HepG2 (cell line): ENCODE results near the gene ARIH2. TPM values are rescaled to one million over a fixed set of nuclear protein-coding genes. Genes with fewer than 3 reads are reported as not detected.

Experiments used
- CENPX ChIP-seq: sonication (generic); formaldehyde crosslinking; IDR thresholded peaks from 2 replicates; pipeline ENCODE4 v1.9.0; 2021; ENCODE audit warnings: mild to moderate bottlenecking, missing genetic modification reagents, moderate library complexity
- ERF ChIP-seq: IDR thresholded peaks from 2 replicates; pipeline ENCODE4 v1.6.1; 2018; ENCODE audit warnings: missing biosample characterization, missing genetic modification reagents
- HNF4G ChIP-seq, 2 experiments: sonication (generic) in 1 of 2; formaldehyde crosslinking in 1 of 2; IDR thresholded peaks; 2 replicates each; pipeline versions ENCODE4 v1.4.0 to v1.6.1; 2011 to 2020; ENCODE audit warnings: borderline replicate concordance in 2 of 2, low read depth in 2 of 2, mild to moderate bottlenecking in 2 of 2, low read length in 1 of 2, missing genetic modification reagents in 1 of 2, moderate library complexity in 1 of 2
- IRF2 ChIP-seq: IDR thresholded peaks from 2 replicates; pipeline ENCODE4 v1.6.1; 2018; ENCODE audit warnings: missing genetic modification reagents, missing compliant biosample characterization
- MXI1 ChIP-seq: IDR thresholded peaks from 3 replicates; pipeline ENCODE4 v1.6.1; 2012; ENCODE audit warnings: low read depth, low read length, inconsistent platforms, borderline replicate concordance
- PHF20 ChIP-seq: sonication (generic); formaldehyde crosslinking; IDR thresholded peaks from 2 replicates; pipeline ENCODE4 v1.5.0; 2020; ENCODE audit warnings: mild to moderate bottlenecking, missing genetic modification reagents
- ZBTB40 ChIP-seq, 2 experiments: fragments of 450-650 bp in 1 of 2; sonication (generic) in 1 of 2; formaldehyde crosslinking in 1 of 2; IDR thresholded peaks; 2 replicates each; pipeline versions ENCODE4 v1.6.1 to v1.8.0; 2016 to 2022; ENCODE audit warnings: antibody characterized with exemption in 1 of 2, mild to moderate bottlenecking in 1 of 2, missing genetic modification reagents in 1 of 2
- ZNF703 ChIP-seq: sonication (generic); formaldehyde crosslinking; IDR thresholded peaks from 2 replicates; pipeline ENCODE4 v1.5.1; 2020; ENCODE audit warnings: missing genetic modification reagents, mild to moderate bottlenecking, moderate library complexity, borderline replicate concordance
- ZNF883 ChIP-seq: sonication (generic); formaldehyde crosslinking; IDR thresholded peaks from 2 replicates; pipeline ENCODE4 v1.5.1; 2020; ENCODE audit warnings: mild to moderate bottlenecking, missing genetic modification reagents; ENCODE audit errors: not compliant biosample characterization
- polyA plus RNA-seq, 8 experiments: library from polyadenylated mRNA; depleted of rRNA in 3 of 8; stranded (reverse) in 7 of 8; unstranded in 1 of 8; fragments of >200 nt; fragmentation: Illumina TruSeq in 4 of 8; extraction: Trizol in 4 of 8; gene quantifications; 2 replicates each; pipeline versions ENCODE4 v1.2.1 to v1.2.3, GENCODE V29; 2011 to 2016; ENCODE audit warnings: low read depth in 4 of 8, missing spikeins in 1 of 8, mixed read lengths in 1 of 8; ENCODE audit not compliant: insufficient read depth in 1 of 8
- total RNA-seq, 5 experiments: library from RNA; depleted of rRNA; stranded (reverse); fragments of >200 nt; fragmentation: Illumina TruSeq; extraction: Trizol; gene quantifications; 2 replicates each; pipeline ENCODE4 v1.2.3, GENCODE V29; 2016; ENCODE audit warnings: low read depth in 1 of 5
- TF ChIP-seq, protein P1 (sequence below): fragments of 450-650 bp; IDR thresholded peaks from 2 replicates; pipeline ENCODE4 v1.6.1; 2017; ENCODE audit warnings: mild to moderate bottlenecking
- TF ChIP-seq, protein P2 (sequence below): sonication (generic); formaldehyde crosslinking; IDR thresholded peaks from 2 replicates; pipeline ENCODE4 v1.5.0; 2020; ENCODE audit warnings: mild to moderate bottlenecking, missing genetic modification reagents, borderline replicate concordance

The ARIH2 gene
- total and polyA plus RNA-seq, 2 of the 13 experiments (the other 11 are each of a cell fraction or from before 2014, with no cell fraction given) = 64.8 to 83.3 TPM

GRCh38 chr3:49017971-49018706 is 99.5 kb downstream of the ARIH2 start, which contains the start of gene DALRD3 (continued):
- TF ChIP-seq, protein P1, sequence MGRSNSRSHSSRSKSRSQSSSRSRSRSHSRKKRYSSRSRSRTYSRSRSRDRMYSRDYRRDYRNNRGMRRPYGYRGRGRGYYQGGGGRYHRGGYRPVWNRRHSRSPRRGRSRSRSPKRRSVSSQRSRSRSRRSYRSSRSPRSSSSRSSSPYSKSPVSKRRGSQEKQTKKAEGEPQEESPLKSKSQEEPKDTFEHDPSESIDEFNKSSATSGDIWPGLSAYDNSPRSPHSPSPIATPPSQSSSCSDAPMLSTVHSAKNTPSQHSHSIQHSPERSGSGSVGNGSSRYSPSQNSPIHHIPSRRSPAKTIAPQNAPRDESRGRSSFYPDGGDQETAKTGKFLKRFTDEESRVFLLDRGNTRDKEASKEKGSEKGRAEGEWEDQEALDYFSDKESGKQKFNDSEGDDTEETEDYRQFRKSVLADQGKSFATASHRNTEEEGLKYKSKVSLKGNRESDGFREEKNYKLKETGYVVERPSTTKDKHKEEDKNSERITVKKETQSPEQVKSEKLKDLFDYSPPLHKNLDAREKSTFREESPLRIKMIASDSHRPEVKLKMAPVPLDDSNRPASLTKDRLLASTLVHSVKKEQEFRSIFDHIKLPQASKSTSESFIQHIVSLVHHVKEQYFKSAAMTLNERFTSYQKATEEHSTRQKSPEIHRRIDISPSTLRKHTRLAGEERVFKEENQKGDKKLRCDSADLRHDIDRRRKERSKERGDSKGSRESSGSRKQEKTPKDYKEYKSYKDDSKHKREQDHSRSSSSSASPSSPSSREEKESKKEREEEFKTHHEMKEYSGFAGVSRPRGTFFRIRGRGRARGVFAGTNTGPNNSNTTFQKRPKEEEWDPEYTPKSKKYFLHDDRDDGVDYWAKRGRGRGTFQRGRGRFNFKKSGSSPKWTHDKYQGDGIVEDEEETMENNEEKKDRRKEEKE = no peak
- TF ChIP-seq MXI1 (peak; percentile 65; the same call in 2 of the 3 replicates), ZNF703 (CRISPR knock-in tag) (no peak), ZNF883 (no peak), ZBTB40 (IDR thresholded peaks at IDR 0.05) (no peak), ZBTB40 (CRISPR knock-in tag; IDR thresholded peaks at IDR 0.05) (peak; percentile 65; the same call in 1 of the 2 replicates), IRF2 (CRISPR knock-in tag) (no peak), HNF4G (IDR thresholded peaks at IDR 0.05; ENCODE audit: borderline replicate concordance, low read depth, low read length) (no peak), HNF4G (CRISPR knock-in tag; IDR thresholded peaks at IDR 0.05; ENCODE audit: borderline replicate concordance, low read depth) (no peak), PHF20 (peak; percentile 79), CENPX (CRISPR knock-in tag) (no peak), ERF (peak; percentile 22; the same call in 1 of the 2 replicates)
- TF ChIP-seq, protein P2, sequence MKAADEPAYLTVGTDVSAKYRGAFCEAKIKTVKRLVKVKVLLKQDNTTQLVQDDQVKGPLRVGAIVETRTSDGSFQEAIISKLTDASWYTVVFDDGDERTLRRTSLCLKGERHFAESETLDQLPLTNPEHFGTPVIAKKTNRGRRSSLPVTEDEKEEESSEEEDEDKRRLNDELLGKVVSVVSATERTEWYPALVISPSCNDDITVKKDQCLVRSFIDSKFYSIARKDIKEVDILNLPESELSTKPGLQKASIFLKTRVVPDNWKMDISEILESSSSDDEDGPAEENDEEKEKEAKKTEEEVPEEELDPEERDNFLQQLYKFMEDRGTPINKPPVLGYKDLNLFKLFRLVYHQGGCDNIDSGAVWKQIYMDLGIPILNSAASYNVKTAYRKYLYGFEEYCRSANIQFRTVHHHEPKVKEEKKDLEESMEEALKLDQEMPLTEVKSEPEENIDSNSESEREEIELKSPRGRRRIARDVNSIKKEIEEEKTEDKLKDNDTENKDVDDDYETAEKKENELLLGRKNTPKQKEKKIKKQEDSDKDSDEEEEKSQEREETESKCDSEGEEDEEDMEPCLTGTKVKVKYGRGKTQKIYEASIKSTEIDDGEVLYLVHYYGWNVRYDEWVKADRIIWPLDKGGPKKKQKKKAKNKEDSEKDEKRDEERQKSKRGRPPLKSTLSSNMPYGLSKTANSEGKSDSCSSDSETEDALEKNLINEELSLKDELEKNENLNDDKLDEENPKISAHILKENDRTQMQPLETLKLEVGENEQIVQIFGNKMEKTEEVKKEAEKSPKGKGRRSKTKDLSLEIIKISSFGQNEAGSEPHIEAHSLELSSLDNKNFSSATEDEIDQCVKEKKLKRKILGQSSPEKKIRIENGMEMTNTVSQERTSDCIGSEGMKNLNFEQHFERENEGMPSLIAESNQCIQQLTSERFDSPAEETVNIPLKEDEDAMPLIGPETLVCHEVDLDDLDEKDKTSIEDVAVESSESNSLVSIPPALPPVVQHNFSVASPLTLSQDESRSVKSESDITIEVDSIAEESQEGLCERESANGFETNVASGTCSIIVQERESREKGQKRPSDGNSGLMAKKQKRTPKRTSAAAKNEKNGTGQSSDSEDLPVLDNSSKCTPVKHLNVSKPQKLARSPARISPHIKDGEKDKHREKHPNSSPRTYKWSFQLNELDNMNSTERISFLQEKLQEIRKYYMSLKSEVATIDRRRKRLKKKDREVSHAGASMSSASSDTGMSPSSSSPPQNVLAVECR (CRISPR knock-in tag) = peak; percentile 96
